ENCODE measurements around the gene INAVA. TPM values are rescaled to one million over a fixed set of nuclear protein-coding genes. Genes with fewer than 3 reads are reported as not detected.

Gene INAVA
- total and polyA plus RNA-seq, 9 of the 15 experiments (the other 6 are each of a cell fraction or from before 2014, with no cell fraction given): 0.09 TPM; not detected in 8

DNA sequence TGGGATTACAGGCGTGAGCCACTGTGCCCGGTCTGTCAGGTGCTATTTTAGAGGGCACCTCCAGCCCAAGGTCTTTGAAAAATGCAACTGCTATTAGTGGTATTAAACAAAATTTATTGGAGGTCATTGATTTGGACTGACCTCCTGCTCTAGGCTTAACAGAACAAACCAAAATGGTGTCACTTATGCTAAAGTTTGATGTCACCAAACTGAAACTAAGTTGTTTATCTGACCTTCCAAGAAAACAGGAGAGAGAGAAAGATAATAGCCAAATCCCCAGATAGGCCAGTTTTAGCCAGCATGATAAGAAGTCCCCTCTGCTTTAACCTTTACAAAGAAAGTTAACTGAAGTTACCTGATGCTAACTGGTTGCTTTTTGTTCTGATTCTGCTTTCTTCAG lies 8.1 kb upstream of the INAVA start (continued):
- TF ChIP-seq NR3C1 (CRISPR knock-in tag; IDR thresholded peaks at IDR 0.05) (no peak), MYBL2 (IDR thresholded peaks at IDR 0.05; ENCODE audit: low read depth) (no peak), MYBL2 (CRISPR knock-in tag; IDR thresholded peaks at IDR 0.05; ENCODE audit: borderline replicate concordance) (no peak), HNRNPL (IDR thresholded peaks at IDR 0.05; ENCODE audit: low read depth, low read length) (no peak), OTX1 (CRISPR knock-in tag; IDR thresholded peaks at IDR 0.05) (0 out of 2 replicates have a peak, but pooled peaks have one; percentile 27), MAFF (IDR thresholded peaks at IDR 0.05; ENCODE audit: low read length) (no peak), TAF9B (IDR thresholded peaks at IDR 0.05; ENCODE audit: partially characterized antibody) (no peak), ATF1 (CRISPR knock-in tag; IDR thresholded peaks at IDR 0.05) (no peak), ATF1 (tag; IDR thresholded peaks at IDR 0.05) (peak; percentile 21; the same call in 1 of the 2 replicates), RBM22 (IDR thresholded peaks at IDR 0.05; ENCODE audit: low read depth, low read length, poor library complexity, severe bottlenecking) (no peak), CHCHD3 (CRISPR knock-in tag; IDR thresholded peaks at IDR 0.05) (no peak), ZNF717 (CRISPR knock-in tag; IDR thresholded peaks at IDR 0.05) (no peak), STAG1 (CRISPR knock-in tag; IDR thresholded peaks at IDR 0.05; ENCODE audit: borderline replicate concordance) (no peak), MIER1 (IDR thresholded peaks at IDR 0.05; ENCODE audit: low read depth) (no peak), DMBX1 (CRISPR knock-in tag; IDR thresholded peaks at IDR 0.05; ENCODE audit: borderline replicate concordance) (peak; percentile 92), MYNN (IDR thresholded peaks at IDR 0.05) (no peak), MYNN (CRISPR knock-in tag; IDR thresholded peaks at IDR 0.05) (no peak), ELF1 (tag; IDR thresholded peaks at IDR 0.05) (no peak), BRD9 (IDR thresholded peaks at IDR 0.05; ENCODE audit: low read depth, partially characterized antibody) (no peak), CCNT2 (IDR thresholded peaks at IDR 0.05; ENCODE audit: borderline replicate concordance, extremely low read depth, insufficient read length, low read depth, low read length) (no peak), CBFB (CRISPR knock-in tag; IDR thresholded peaks at IDR 0.05) (no peak), SAFB2 (IDR thresholded peaks at IDR 0.05; ENCODE audit: borderline replicate concordance, low read depth, low read length, severe bottlenecking) (no peak), ZNF764 (CRISPR knock-in tag; IDR thresholded peaks at IDR 0.05; ENCODE audit: low read depth) (no peak), NR1H2 (CRISPR knock-in tag; IDR thresholded peaks at IDR 0.05) (no peak), RNF2 (IDR thresholded peaks at IDR 0.05) (no peak), ZNF431 (CRISPR knock-in tag; IDR thresholded peaks at IDR 0.05) (no peak), ZBTB8A (IDR thresholded peaks at IDR 0.05; ENCODE audit: partially characterized antibody) (no peak), NCOA1 (IDR thresholded peaks at IDR 0.05; ENCODE audit: low read depth) (no peak)
- TF ChIP-seq, protein P1, sequence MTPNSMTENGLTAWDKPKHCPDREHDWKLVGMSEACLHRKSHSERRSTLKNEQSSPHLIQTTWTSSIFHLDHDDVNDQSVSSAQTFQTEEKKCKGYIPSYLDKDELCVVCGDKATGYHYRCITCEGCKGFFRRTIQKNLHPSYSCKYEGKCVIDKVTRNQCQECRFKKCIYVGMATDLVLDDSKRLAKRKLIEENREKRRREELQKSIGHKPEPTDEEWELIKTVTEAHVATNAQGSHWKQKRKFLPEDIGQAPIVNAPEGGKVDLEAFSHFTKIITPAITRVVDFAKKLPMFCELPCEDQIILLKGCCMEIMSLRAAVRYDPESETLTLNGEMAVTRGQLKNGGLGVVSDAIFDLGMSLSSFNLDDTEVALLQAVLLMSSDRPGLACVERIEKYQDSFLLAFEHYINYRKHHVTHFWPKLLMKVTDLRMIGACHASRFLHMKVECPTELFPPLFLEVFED (CRISPR knock-in tag; conservative IDR thresholded peaks at IDR 0.05): no peak
- TF ChIP-seq, protein P2, sequence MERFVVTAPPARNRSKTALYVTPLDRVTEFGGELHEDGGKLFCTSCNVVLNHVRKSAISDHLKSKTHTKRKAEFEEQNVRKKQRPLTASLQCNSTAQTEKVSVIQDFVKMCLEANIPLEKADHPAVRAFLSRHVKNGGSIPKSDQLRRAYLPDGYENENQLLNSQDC (CRISPR knock-in tag; IDR thresholded peaks at IDR 0.05): no peak
- TF ChIP-seq, protein P3, sequence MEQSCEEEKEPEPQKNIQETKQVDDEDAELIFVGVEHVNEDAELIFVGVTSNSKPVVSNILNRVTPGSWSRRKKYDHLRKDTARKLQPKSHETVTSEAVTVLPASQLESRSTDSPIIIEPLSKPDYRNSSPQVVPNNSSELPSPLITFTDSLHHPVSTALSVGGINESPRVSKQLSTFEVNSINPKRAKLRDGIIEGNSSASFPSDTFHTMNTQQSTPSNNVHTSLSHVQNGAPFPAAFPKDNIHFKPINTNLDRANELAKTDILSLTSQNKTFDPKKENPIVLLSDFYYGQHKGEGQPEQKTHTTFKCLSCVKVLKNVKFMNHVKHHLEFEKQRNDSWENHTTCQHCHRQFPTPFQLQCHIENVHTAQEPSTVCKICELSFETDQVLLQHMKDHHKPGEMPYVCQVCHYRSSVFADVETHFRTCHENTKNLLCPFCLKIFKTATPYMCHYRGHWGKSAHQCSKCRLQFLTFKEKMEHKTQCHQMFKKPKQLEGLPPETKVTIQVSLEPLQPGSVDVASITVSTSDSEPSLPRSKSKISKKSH (CRISPR knock-in tag; IDR thresholded peaks at IDR 0.05): no peak
- TF ChIP-seq, protein P4, sequence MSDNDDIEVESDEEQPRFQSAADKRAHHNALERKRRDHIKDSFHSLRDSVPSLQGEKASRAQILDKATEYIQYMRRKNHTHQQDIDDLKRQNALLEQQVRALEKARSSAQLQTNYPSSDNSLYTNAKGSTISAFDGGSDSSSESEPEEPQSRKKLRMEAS (CRISPR knock-in tag; IDR thresholded peaks at IDR 0.05): no peak
